ENCODE data around the gene SLC9C2.
"Not testable (repeated sequence)": the region's sequence is repeated elsewhere in the genome, so short reads cannot be mapped to it uniquely, and the experiment has no call there.

Gene SLC9C2

GRCh38 chr1:173572201-173572873 lies 30.5 kb downstream of the SLC9C2 start:
- Histone ChIP-seq H3K27ac (no peak overlapping the region), H3K4me3 (ENCODE audit: low read depth in 1 of 2, low read length in 1 of 2) (no peak overlapping the region), H3K36me3 (no peaks in the 10 kb centered on the region), H3K4me1 (ENCODE audit: control insufficient read depth in 1 of 2, insufficient read depth in 1 of 2, low read depth in 1 of 2, low read length in 1 of 2) (no peaks in the 10 kb centered on the region), H3K27me3 (no peaks in the 10 kb centered on the region), H3K9me3 (no peaks in the 10 kb centered on the region)
- TF ChIP-seq CTCF (IDR thresholded peaks at IDR 0.05), result no peak

GRCh38 chr1:173570370-173571007 lies 32.4 kb downstream of the SLC9C2 start:
- Histone ChIP-seq H3K36me3 (no peaks in the 10 kb centered on the region), H3K4me1 (ENCODE audit: control insufficient read depth in 1 of 2, insufficient read depth in 1 of 2, low read depth in 1 of 2, low read length in 1 of 2) (no peaks in the 10 kb centered on the region), H3K9me3 (no peaks in the 10 kb centered on the region), H3K27me3 (no peaks in the 10 kb centered on the region), H3K4me3 (ENCODE audit: low read depth in 1 of 2, low read length in 1 of 2) (no peak overlapping the region), H3K27ac (no peak overlapping the region)
- TF ChIP-seq CTCF (IDR thresholded peaks at IDR 0.05), result no peak

GRCh38 chr1:173568483-173568882 lies 34.4 kb downstream of the SLC9C2 start:
- H3K4me3 ChIP-seq (ENCODE audit: low read depth in 1 of 2, low read length in 1 of 2), result no peak overlapping the region
- TF ChIP-seq CTCF (IDR thresholded peaks at IDR 0.05), result no peak
- no peak overlapping the region for H3K27ac ChIP-seq
- H3K9me3 ChIP-seq, result no peaks in the 10 kb centered on the region
- no peaks in the 10 kb centered on the region for H3K4me1 ChIP-seq (ENCODE audit: control insufficient read depth in 1 of 2, insufficient read depth in 1 of 2, low read depth in 1 of 2, low read length in 1 of 2)
- H3K27me3 ChIP-seq, result no peaks in the 10 kb centered on the region
- H3K36me3 ChIP-seq, result no peaks in the 10 kb centered on the region

GRCh38 chr1:173563846-173564245 lies 39.0 kb downstream of the SLC9C2 start:
- not testable (repeated sequence) for H3K4me1 ChIP-seq (ENCODE audit: control insufficient read depth in 1 of 2, insufficient read depth in 1 of 2, low read depth in 1 of 2, low read length in 1 of 2); H3K9me3 ChIP-seq; H3K27ac ChIP-seq; H3K36me3 ChIP-seq; H3K27me3 ChIP-seq; H3K4me3 ChIP-seq (ENCODE audit: low read depth in 1 of 2, low read length in 1 of 2)

GRCh38 chr1:173562813-173563212 lies 40.1 kb downstream of the SLC9C2 start:
- TF ChIP-seq CTCF (IDR thresholded peaks at IDR 0.05), result no peak
- H3K27me3 ChIP-seq, result no peaks in the 10 kb centered on the region
- no peak overlapping the region for H3K4me3 ChIP-seq (ENCODE audit: low read depth in 1 of 2, low read length in 1 of 2)
- H3K36me3 ChIP-seq, result no peaks in the 10 kb centered on the region
- no peak overlapping the region for H3K27ac ChIP-seq
- no peaks in the 10 kb centered on the region for H3K4me1 ChIP-seq (ENCODE audit: control insufficient read depth in 1 of 2, insufficient read depth in 1 of 2, low read depth in 1 of 2, low read length in 1 of 2)
- H3K9me3 ChIP-seq, result no peaks in the 10 kb centered on the region

- Histone ChIP-seq H3K27ac (no peak overlapping the region), H3K4me1 (ENCODE audit: control insufficient read depth in 1 of 2, insufficient read depth in 1 of 2, low read depth in 1 of 2, low read length in 1 of 2) (no peaks in the 10 kb centered on the region), H3K4me3 (ENCODE audit: low read depth in 1 of 2, low read length in 1 of 2) (no peak overlapping the region), H3K27me3 (no peaks in the 10 kb centered on the region), H3K9me3 (no peaks in the 10 kb centered on the region), H3K36me3 (no peaks in the 10 kb centered on the region)
- TF ChIP-seq CTCF (IDR thresholded peaks at IDR 0.05), result no peak
Measured at GRCh38 chr1:173561263-173561662, 41.6 kb downstream of the SLC9C2 start.
